GM18505 (cell line): ENCODE data around the gene DHX57.

Source experiments
- ATAC-seq: cut with Tn5 transposase; IDR thresholded peaks from one replicate; pipeline ENCODE4 v1.9.1; 2021; ENCODE audit not compliant: unreplicated experiment
- POLR2A ChIP-seq: IDR thresholded peaks from 4 replicates; pipeline ENCODE4 v1.6.1; 2011; ENCODE audit warnings: borderline replicate concordance; ENCODE audit not compliant: insufficient read depth, insufficient read length; ENCODE audit errors: extremely low read depth

DHX57 gene

DNA sequence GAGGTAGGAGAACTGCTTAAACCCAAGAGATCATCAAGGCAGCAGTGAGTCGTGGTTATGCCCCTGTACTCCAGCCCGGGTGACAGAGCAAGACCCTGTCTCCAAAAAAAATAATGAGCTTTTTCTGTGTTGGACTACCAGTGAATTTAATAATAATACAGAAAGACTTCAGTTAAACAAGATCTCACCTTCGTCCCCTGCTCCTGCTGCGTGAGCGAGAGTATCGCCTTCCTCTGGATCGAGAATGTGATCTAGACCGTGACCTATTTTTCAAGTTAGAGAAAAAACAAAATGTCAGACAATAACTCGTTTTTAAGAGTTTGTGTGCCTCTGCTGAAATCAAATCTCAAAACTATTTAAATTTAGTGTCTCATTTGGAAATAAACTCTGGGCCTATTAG lies 127.3 kb downstream of the DHX57 start:
- no peak for ATAC-seq
- no peak for TF ChIP-seq POLR2A

DNA sequence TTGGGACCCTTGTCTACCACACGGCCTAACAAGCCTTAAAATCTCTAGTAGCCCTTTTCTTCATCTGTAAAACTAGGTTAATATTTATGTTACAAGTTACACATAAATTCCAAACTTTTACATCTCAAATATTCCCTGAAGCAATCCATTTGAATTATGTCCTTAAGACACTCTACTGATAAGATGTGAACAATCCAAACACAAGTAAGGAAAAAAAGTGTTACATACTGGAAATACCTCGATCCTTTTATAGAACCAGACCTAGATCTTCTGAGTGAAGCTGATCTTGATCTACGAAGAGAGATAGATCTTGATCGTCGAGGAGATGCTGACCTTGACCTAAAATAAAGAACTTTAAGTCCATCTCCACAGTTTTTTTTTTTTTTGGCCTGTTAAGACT lies 127.9 kb downstream of the DHX57 start:
- no peak for ATAC-seq
- no peak for TF ChIP-seq POLR2A
